ENCODE data around the gene DOCK3. TPM values are rescaled to one million over a fixed set of nuclear protein-coding genes. Genes with fewer than 3 reads are reported as not detected.
"Not testable (repeated sequence)": the region's sequence is repeated elsewhere in the genome, so short reads cannot be mapped to it uniquely, and the experiment has no call there.

DOCK3 gene
- total RNA-seq, 1 experiment from 2014 or later: 0.47 TPM

DNA sequence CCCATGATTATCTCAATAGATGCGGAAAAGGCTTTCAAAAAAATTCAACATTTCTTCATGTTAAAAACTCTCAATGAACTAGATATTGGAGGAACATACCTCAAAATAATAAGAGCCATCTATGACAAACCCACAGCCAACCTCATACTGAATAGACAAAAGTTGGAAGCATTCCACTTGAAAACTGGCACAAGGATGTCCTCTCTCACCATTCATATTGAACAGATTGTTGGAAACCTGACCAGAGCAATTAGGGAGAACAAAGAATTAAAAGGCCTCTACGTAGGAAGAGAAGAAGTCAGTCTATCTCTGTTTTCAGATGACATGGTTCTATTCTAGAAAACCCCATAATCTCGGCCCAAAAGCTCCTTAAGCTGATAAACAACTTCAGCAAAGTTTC, 435.9 kb downstream of the DOCK3 start:
- ChIA-PET POLR2A (ENCODE audit: low non-redundant PET) (no interaction called here), CTCF (no interaction called here)

DNA sequence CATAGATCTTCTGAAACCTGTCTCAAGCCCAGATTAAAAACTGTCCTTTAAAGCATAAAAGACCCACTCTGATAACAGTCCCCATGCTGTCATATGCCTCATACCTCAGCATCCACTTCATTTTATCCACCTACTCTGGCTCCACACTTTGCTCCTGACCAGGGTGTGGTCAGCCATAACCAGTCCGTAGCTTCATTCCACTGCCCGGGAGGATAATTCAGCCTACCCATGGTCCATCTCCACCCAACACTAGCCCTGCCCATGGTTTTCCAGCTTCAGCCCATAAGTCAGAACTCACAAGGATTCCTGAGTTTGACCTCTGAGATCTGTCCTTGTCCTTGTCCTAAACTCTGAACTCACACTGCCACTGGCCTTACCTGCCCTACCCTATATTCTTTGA, 448.2 kb downstream of the DOCK3 start:
- POLR2A ChIA-PET (ENCODE audit: low non-redundant PET): no interaction called here
- Histone ChIP-seq H3K27me3 (replicated peaks; ENCODE audit: insufficient read depth, low read depth, low read length, poor library complexity) (no peaks in the 10 kb centered on the region), H3K4me1 (ENCODE audit: insufficient read depth, low read length, poor library complexity, severe bottlenecking) (no peaks in the 10 kb centered on the region), H3K4me3 (ENCODE audit: low read depth, low read length, poor library complexity, severe bottlenecking) (no peak overlapping the region), H3K27ac (ENCODE audit: low read depth, low read length, poor library complexity, severe bottlenecking) (no peak overlapping the region), H3K9me3 (ENCODE audit: low read depth, low read length, poor library complexity, severe bottlenecking) (no peaks in the 10 kb centered on the region), H3K36me3 (ENCODE audit: insufficient read depth, low read length, poor library complexity, severe bottlenecking) (no peaks in the 10 kb centered on the region)
- CTCF ChIA-PET: no interaction called here
- no peak for DNase-seq (ENCODE audit: low spot score)
- TF ChIP-seq CTCF (conservative IDR thresholded peaks at IDR 0.05; ENCODE audit: low read depth, low read length): no peak
- no peak for TF ChIP-seq EZH2 (IDR thresholded peaks at IDR 0.05; ENCODE audit: borderline replicate concordance, low read depth, low read length, poor library complexity, severe bottlenecking)
- intact Hi-C loops (cut with micrococcal nuclease; ENCODE audit: unreplicated experiment): no loop called here
- BruUV-seq (replicated peaks): no TSS peak

More for the DNA sequence above, 435.9 kb downstream of the DOCK3 start:
- intact Hi-C loops (cut with micrococcal nuclease; ENCODE audit: unreplicated experiment): no loop called here
- Histone ChIP-seq H3K4me1 (ENCODE audit: insufficient read depth, low read length, poor library complexity, severe bottlenecking) (no peaks in the 10 kb centered on the region), H3K9me3 (ENCODE audit: low read depth, low read length, poor library complexity, severe bottlenecking) (no peaks in the 10 kb centered on the region), H3K36me3 (ENCODE audit: insufficient read depth, low read length, poor library complexity, severe bottlenecking) (no peaks in the 10 kb centered on the region), H3K27ac (ENCODE audit: low read depth, low read length, poor library complexity, severe bottlenecking) (no peak overlapping the region), H3K27me3 (replicated peaks; ENCODE audit: insufficient read depth, low read depth, low read length, poor library complexity) (no peaks in the 10 kb centered on the region), H3K4me3 (ENCODE audit: low read depth, low read length, poor library complexity, severe bottlenecking) (no peak overlapping the region)
- TF ChIP-seq EZH2 (IDR thresholded peaks at IDR 0.05; ENCODE audit: borderline replicate concordance, low read depth, low read length, poor library complexity, severe bottlenecking): no peak
- no peak for TF ChIP-seq CTCF (conservative IDR thresholded peaks at IDR 0.05; ENCODE audit: low read depth, low read length)
- DNase-seq (ENCODE audit: low spot score): no peak
- no TSS peak for BruUV-seq (replicated peaks)

GRCh38 chr3:51123531-51123930, 448.8 kb downstream of the DOCK3 start:
- Histone ChIP-seq H3K4me3 (ENCODE audit: low read depth, low read length, poor library complexity, severe bottlenecking) (no peak overlapping the region), H3K9me3 (ENCODE audit: low read depth, low read length, poor library complexity, severe bottlenecking) (no peaks in the 10 kb centered on the region), H3K27me3 (replicated peaks; ENCODE audit: insufficient read depth, low read depth, low read length, poor library complexity) (no peaks in the 10 kb centered on the region), H3K27ac (ENCODE audit: low read depth, low read length, poor library complexity, severe bottlenecking) (no peak overlapping the region), H3K4me1 (ENCODE audit: insufficient read depth, low read length, poor library complexity, severe bottlenecking) (no peaks in the 10 kb centered on the region), H3K36me3 (ENCODE audit: insufficient read depth, low read length, poor library complexity, severe bottlenecking) (no peaks in the 10 kb centered on the region)
- no peak for DNase-seq (ENCODE audit: low spot score)
- BruUV-seq (replicated peaks): no TSS peak
- ChIA-PET CTCF (no interaction called here), POLR2A (ENCODE audit: low non-redundant PET) (no interaction called here)
- TF ChIP-seq EZH2 (IDR thresholded peaks at IDR 0.05; ENCODE audit: borderline replicate concordance, low read depth, low read length, poor library complexity, severe bottlenecking) (no peak), CTCF (conservative IDR thresholded peaks at IDR 0.05; ENCODE audit: low read depth, low read length) (no peak)
- intact Hi-C loops (cut with micrococcal nuclease; ENCODE audit: unreplicated experiment): no loop called here

- H3K27me3 ChIP-seq (replicated peaks; ENCODE audit: insufficient read depth, low read depth, low read length, poor library complexity); CTCF ChIA-PET: not testable (repeated sequence)
Observed at GRCh38 chr3:51131607-51132006, 456.9 kb downstream of the DOCK3 start.

More at GRCh38 chr3:51131607-51132006, 456.9 kb downstream of the DOCK3 start:
- H3K4me1 ChIP-seq (ENCODE audit: insufficient read depth, low read length, poor library complexity, severe bottlenecking); BruUV-seq (replicated peaks); H3K27ac ChIP-seq (ENCODE audit: low read depth, low read length, poor library complexity, severe bottlenecking); H3K4me3 ChIP-seq (ENCODE audit: low read depth, low read length, poor library complexity, severe bottlenecking); POLR2A ChIA-PET (ENCODE audit: low non-redundant PET); H3K36me3 ChIP-seq (ENCODE audit: insufficient read depth, low read length, poor library complexity, severe bottlenecking); intact Hi-C loops (cut with micrococcal nuclease; ENCODE audit: unreplicated experiment); H3K9me3 ChIP-seq (ENCODE audit: low read depth, low read length, poor library complexity, severe bottlenecking); DNase-seq (ENCODE audit: low spot score): not testable (repeated sequence)
